ENCODE measurements around the gene CDC42.
A peak's percentile ranks its signal among the peaks of the same experiment; 100 is the strongest.

The CDC42 gene

GRCh38 chr1:22038036-22038435 is 14.5 kb upstream of the CDC42 start:
- DNase-seq = no peak

GRCh38 chr1:22039594-22040285 is 12.8 kb upstream of the CDC42 start:
- peak; percentile 74 for DNase-seq

GRCh38 chr1:22040286-22040623 is 12.3 kb upstream of the CDC42 start:
- DNase-seq = no peak

GRCh38 chr1:22041505-22041904 is 11.0 kb upstream of the CDC42 start:
- no peak for DNase-seq

- DNase-seq = no peak
Observed at GRCh38 chr1:22043198-22043769, 9.2 kb upstream of the CDC42 start.

GRCh38 chr1:22044690-22045420 is 7.7 kb upstream of the CDC42 start:
- peak; percentile 79 for DNase-seq

GRCh38 chr1:22045604-22046228 is 6.8 kb upstream of the CDC42 start:
- DNase-seq = no peak

- peak; percentile 21 for DNase-seq
Observed at GRCh38 chr1:22048351-22049192, 3.9 kb upstream of the CDC42 start.

GRCh38 chr1:22050330-22050729 is 2.2 kb upstream of the CDC42 start:
- DNase-seq = no peak

- no peak for DNase-seq
Observed at GRCh38 chr1:22051607-22052114, 848 bp upstream of the CDC42 start.

- peak; percentile 23 for DNase-seq
Observed at GRCh38 chr1:22053017-22053860, 730 bp downstream of the CDC42 start.

- no peak for DNase-seq
Observed at GRCh38 chr1:22053861-22054770, 1.6 kb downstream of the CDC42 start.

GRCh38 chr1:22055463-22055862 is 3.0 kb downstream of the CDC42 start:
- no peak for DNase-seq

GRCh38 chr1:22056043-22056442 is 3.5 kb downstream of the CDC42 start:
- no peak for DNase-seq

- no peak for DNase-seq
Observed at GRCh38 chr1:22056936-22057335, 4.4 kb downstream of the CDC42 start.

- no peak for DNase-seq
Observed at GRCh38 chr1:22057861-22058260, 5.4 kb downstream of the CDC42 start.

GRCh38 chr1:22064751-22065402 is 12.4 kb downstream of the CDC42 start:
- no peak for DNase-seq

- no peak for DNase-seq
Observed at GRCh38 chr1:22071511-22071910, 19.0 kb downstream of the CDC42 start.

- DNase-seq = no peak
Observed at GRCh38 chr1:22074803-22075202, 22.3 kb downstream of the CDC42 start.

- DNase-seq = no peak
Observed at GRCh38 chr1:22075718-22076117, 23.2 kb downstream of the CDC42 start.
